Measurements from ENCODE around the gene SGPP1.
A peak's percentile ranks its signal among the peaks of the same experiment; 100 is the strongest.

DNA sequence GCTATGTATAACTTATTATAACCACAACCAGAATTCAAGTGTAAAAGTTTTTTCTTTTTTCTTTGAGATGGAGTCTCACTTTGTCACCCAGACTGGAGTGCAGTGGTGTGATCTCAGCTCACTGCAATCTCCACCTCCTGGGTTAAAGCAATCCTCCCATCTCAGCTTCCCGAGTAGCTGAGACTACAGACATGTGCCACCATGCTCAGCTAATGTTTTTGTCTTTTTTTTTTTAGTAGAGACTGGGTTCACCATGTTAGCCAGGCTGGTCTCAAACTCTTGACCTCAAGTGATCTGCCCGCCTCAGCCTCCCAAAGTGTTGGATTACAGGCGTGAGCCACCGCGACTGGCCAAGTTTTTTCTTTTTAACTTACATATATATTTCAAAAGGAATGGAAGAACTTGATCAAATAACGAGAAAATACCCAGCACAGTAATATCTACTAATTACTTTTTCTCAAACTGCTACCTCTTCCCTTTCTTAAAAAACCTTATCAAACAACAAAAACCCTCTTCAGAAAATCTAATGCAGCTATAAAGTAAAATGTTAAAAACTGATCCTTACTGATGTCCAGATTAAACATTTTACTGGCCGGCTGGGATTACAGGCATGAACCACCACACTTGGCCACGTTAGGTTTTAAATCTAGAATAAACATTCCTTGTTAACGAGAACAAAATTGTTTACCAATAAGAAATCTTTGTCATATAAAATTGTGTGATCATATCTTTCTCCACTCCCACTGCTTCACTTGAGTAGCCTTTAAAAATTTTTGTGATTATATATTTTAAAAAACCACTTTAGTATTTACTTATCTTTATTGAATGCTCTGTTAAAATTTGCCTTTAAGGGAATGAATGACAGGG, 44.9 kb downstream of the SGPP1 start:
- TF ChIP-seq SP1 (IDR thresholded peaks at IDR 0.05) = no peak
- no peak for TF ChIP-seq TARDBP (IDR thresholded peaks at IDR 0.05)
- TF ChIP-seq LEF1 (IDR thresholded peaks at IDR 0.05; ENCODE audit: borderline replicate concordance) = no peak
- TF ChIP-seq ZNF384 (IDR thresholded peaks at IDR 0.05) = peak; percentile 69
- no peak for TF ChIP-seq ARNT (IDR thresholded peaks at IDR 0.05)
- TF ChIP-seq L3MBTL2 (conservative IDR thresholded peaks at IDR 0.05) = peak; percentile 12; the same call in 1 of the 2 replicates
- no peak for TF ChIP-seq SUZ12 (IDR thresholded peaks at IDR 0.05)
- no peak for TF ChIP-seq FOXK2 (IDR thresholded peaks at IDR 0.05)
